ENCODE measurements around the gene NXPE2. TPM values are rescaled to one million over a fixed set of nuclear protein-coding genes. Genes with fewer than 3 reads are reported as not detected.

NXPE2 gene
- total and polyA plus RNA-seq, 2 donors (not counting 1 experiment from before 2014, with no cell fraction given), result not detected

DNA sequence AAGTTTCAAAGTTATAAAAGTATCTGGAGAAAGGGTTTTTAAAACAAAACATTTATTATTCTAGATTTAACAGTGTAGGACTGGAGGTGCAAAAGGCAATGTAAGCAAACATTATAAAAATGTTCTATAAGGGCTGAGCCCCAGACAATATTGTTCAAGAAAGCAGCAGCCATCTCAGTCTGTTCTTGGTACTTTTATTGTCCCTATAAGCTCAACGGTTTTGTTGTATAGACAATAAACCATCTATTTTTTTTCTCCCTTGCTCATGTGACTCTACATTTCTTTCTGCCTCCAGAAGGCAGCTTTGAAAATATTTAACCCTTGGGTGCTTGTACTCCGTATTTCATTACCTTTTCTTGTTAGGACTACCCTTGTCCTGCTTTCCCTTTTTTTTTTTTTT, 25.2 kb upstream of the NXPE2 start:
- Histone ChIP-seq H3K36me3 (replicated peaks in 1 of 2; ENCODE audit: control extremely low read depth in 1 of 2, control insufficient read depth in 1 of 2, extremely low read depth in 1 of 2, insufficient read depth in 2 of 2, low read length in 1 of 2) (no peaks in the 10 kb centered on the region), H3K4me1 (ENCODE audit: control insufficient read depth in 2 of 2, insufficient read depth in 2 of 2, low read length in 2 of 2) (no peaks in the 10 kb centered on the region), H4K20me1 (ENCODE audit: control insufficient read depth, insufficient read depth, low read length, poor library complexity, severe bottlenecking) (no peaks in the 10 kb centered on the region), H3K27ac (ENCODE audit: low read length in 2 of 2) (no peak overlapping the region), H3K27me3 (replicated peaks in 1 of 4; ENCODE audit: control extremely low read depth in 1 of 4, control insufficient read depth in 3 of 4, insufficient read depth in 4 of 4, low read length in 3 of 4) (no peaks in the 10 kb centered on the region), H3K4me3 (ENCODE audit: control extremely low read depth in 1 of 5, extremely low read depth in 1 of 5, insufficient read depth in 1 of 5, low read depth in 2 of 5, low read length in 4 of 5) (no peak overlapping the region), H3K79me2 (ENCODE audit: control insufficient read depth, insufficient read depth, low read length) (no peaks in the 10 kb centered on the region), H3K4me2 (replicated peaks; ENCODE audit: low read depth, low read length, poor library complexity, severe bottlenecking) (no peak overlapping the region), H3K9ac (ENCODE audit: low read length) (no peak overlapping the region), H3K9me3 (ENCODE audit: control extremely low read depth in 1 of 3, control insufficient read depth in 2 of 3, insufficient read depth in 1 of 3, low read length in 2 of 3) (peaks cover 0 to 5% (median 0%) of the 10 kb centered on the region in 3 donors), H2AFZ (ENCODE audit: insufficient read depth, low read depth, low read length, poor library complexity, severe bottlenecking) (no peak overlapping the region)
- intact Hi-C loops (cut with micrococcal nuclease), result no loop called here
- TF ChIP-seq EZH2 (IDR thresholded peaks at IDR 0.05; ENCODE audit: borderline replicate concordance, insufficient read depth, low read depth, low read length, poor library complexity, severe bottlenecking), result no peak
- TF ChIP-seq, protein P1, sequence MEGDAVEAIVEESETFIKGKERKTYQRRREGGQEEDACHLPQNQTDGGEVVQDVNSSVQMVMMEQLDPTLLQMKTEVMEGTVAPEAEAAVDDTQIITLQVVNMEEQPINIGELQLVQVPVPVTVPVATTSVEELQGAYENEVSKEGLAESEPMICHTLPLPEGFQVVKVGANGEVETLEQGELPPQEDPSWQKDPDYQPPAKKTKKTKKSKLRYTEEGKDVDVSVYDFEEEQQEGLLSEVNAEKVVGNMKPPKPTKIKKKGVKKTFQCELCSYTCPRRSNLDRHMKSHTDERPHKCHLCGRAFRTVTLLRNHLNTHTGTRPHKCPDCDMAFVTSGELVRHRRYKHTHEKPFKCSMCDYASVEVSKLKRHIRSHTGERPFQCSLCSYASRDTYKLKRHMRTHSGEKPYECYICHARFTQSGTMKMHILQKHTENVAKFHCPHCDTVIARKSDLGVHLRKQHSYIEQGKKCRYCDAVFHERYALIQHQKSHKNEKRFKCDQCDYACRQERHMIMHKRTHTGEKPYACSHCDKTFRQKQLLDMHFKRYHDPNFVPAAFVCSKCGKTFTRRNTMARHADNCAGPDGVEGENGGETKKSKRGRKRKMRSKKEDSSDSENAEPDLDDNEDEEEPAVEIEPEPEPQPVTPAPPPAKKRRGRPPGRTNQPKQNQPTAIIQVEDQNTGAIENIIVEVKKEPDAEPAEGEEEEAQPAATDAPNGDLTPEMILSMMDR (IDR thresholded peaks at IDR 0.05), result no peak
- no peak overlapping the region for H3K4me3 Mint-ChIP-seq
- ChIA-PET POLR2A (no interaction called here), CTCF (no interaction called here)
- H3K27me3 Mint-ChIP-seq, result no peaks in the 10 kb centered on the region
- H3K4me1 Mint-ChIP-seq, result no peaks in the 10 kb centered on the region
- WGBS (ENCODE audit: insufficient coverage), result 80% methylated on average over 1 of the region's 2 CpGs
- DNase-seq, result no peak
- H3K9me3 Mint-ChIP-seq (ENCODE audit: insufficient read depth), result no peaks in the 10 kb centered on the region
- no peak for ATAC-seq (ENCODE audit: low read depth)
- H3K27ac Mint-ChIP-seq, result no peak overlapping the region

DNA sequence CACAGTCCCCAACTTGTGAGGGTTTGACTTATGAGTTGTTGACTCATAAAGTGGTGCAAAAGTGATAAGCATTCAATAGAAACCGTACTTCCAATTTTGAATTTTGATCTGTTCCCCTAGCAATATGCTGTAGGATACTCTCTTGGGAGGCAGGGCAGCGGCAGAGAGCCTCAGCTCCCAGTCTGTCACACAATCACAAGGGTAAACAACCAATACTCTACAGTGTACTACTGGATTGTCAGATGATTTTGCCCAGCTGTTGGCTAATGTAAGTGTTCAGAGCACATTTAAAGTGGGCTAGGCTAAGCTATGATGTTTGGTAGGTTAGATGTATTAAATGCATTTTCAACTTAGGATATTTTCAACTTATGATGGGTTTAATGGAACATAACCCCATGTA, 13.7 kb upstream of the NXPE2 start:
- Histone ChIP-seq H4K20me1 (ENCODE audit: control insufficient read depth, insufficient read depth, low read length, poor library complexity, severe bottlenecking) (no peaks in the 10 kb centered on the region), H3K4me1 (ENCODE audit: control insufficient read depth in 2 of 2, insufficient read depth in 2 of 2, low read length in 2 of 2) (no peaks in the 10 kb centered on the region), H2AFZ (ENCODE audit: insufficient read depth, low read depth, low read length, poor library complexity, severe bottlenecking) (no peak overlapping the region), H3K4me3 (ENCODE audit: control extremely low read depth in 1 of 5, extremely low read depth in 1 of 5, insufficient read depth in 1 of 5, low read depth in 2 of 5, low read length in 4 of 5) (no peak overlapping the region), H3K27me3 (replicated peaks in 1 of 4; ENCODE audit: control extremely low read depth in 1 of 4, control insufficient read depth in 3 of 4, insufficient read depth in 4 of 4, low read length in 3 of 4) (no peaks in the 10 kb centered on the region), H3K79me2 (ENCODE audit: control insufficient read depth, insufficient read depth, low read length) (no peaks in the 10 kb centered on the region), H3K27ac (ENCODE audit: low read length in 2 of 2) (no peak overlapping the region), H3K9me3 (ENCODE audit: control extremely low read depth in 1 of 3, control insufficient read depth in 2 of 3, insufficient read depth in 1 of 3, low read length in 2 of 3) (peaks cover 0 to 3% (median 0%) of the 10 kb centered on the region in 3 donors), H3K36me3 (replicated peaks in 1 of 2; ENCODE audit: control extremely low read depth in 1 of 2, control insufficient read depth in 1 of 2, extremely low read depth in 1 of 2, insufficient read depth in 2 of 2, low read length in 1 of 2) (no peaks in the 10 kb centered on the region), H3K4me2 (replicated peaks; ENCODE audit: low read depth, low read length, poor library complexity, severe bottlenecking) (no peak overlapping the region), H3K9ac (ENCODE audit: low read length) (no peak overlapping the region)
- no peak for ATAC-seq (ENCODE audit: low read depth)
- TF ChIP-seq, protein P1 (IDR thresholded peaks at IDR 0.05), result no peak
- TF ChIP-seq EZH2 (IDR thresholded peaks at IDR 0.05; ENCODE audit: borderline replicate concordance, insufficient read depth, low read depth, low read length, poor library complexity, severe bottlenecking), result no peak
- no peaks in the 10 kb centered on the region for H3K9me3 Mint-ChIP-seq (ENCODE audit: insufficient read depth)
- no peak overlapping the region for H3K27ac Mint-ChIP-seq
- no peak for DNase-seq
- H3K4me1 Mint-ChIP-seq, result no peaks in the 10 kb centered on the region
- intact Hi-C loops (cut with micrococcal nuclease), result no loop called here
- no peak overlapping the region for H3K4me3 Mint-ChIP-seq
- ChIA-PET POLR2A (no interaction called here), CTCF (no interaction called here)
- no peaks in the 10 kb centered on the region for H3K27me3 Mint-ChIP-seq
- WGBS (ENCODE audit: insufficient coverage), result 86% methylated on average over 1 of the region's 2 CpGs
